ENCODE data around the gene KLHL12. TPM values are rescaled to one million over a fixed set of nuclear protein-coding genes. Genes with fewer than 3 reads are reported as not detected.

The KLHL12 gene
- total RNA-seq, 6 experiments from 2014 or later = 19.8 to 28.6 (median 23.5) TPM

GRCh38 chr1:202901555-202901954, 25.5 kb downstream of the KLHL12 start:
- H3K36me3 Mint-ChIP-seq (ENCODE audit: low read depth) = peaks cover 17% of the 10 kb centered on the region
- no peaks in the 10 kb centered on the region for H3K9me3 Mint-ChIP-seq
- H3K27ac Mint-ChIP-seq = no peak overlapping the region
- TF ChIP-seq, protein P1, sequence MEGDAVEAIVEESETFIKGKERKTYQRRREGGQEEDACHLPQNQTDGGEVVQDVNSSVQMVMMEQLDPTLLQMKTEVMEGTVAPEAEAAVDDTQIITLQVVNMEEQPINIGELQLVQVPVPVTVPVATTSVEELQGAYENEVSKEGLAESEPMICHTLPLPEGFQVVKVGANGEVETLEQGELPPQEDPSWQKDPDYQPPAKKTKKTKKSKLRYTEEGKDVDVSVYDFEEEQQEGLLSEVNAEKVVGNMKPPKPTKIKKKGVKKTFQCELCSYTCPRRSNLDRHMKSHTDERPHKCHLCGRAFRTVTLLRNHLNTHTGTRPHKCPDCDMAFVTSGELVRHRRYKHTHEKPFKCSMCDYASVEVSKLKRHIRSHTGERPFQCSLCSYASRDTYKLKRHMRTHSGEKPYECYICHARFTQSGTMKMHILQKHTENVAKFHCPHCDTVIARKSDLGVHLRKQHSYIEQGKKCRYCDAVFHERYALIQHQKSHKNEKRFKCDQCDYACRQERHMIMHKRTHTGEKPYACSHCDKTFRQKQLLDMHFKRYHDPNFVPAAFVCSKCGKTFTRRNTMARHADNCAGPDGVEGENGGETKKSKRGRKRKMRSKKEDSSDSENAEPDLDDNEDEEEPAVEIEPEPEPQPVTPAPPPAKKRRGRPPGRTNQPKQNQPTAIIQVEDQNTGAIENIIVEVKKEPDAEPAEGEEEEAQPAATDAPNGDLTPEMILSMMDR (IDR thresholded peaks at IDR 0.05) = no peak
- no peaks in the 10 kb centered on the region for H3K4me1 Mint-ChIP-seq (ENCODE audit: low read depth)
- no peak overlapping the region for H3K4me3 Mint-ChIP-seq
- peaks cover 2% of the 10 kb centered on the region; the same call in 1 of the 2 replicates for H3K27me3 Mint-ChIP-seq (ENCODE audit: insufficient read depth)
- DNase-seq = no peak

GRCh38 chr1:202892501-202892900, 34.5 kb downstream of the KLHL12 start:
- Mint-ChIP-seq H3K9me3 (no peaks in the 10 kb centered on the region), H3K4me3 (no peak overlapping the region), H3K27me3 (ENCODE audit: insufficient read depth) (0 out of 2 replicates have a peak, but pooled peaks cover 3% of the 10 kb centered on the region), H3K4me1 (ENCODE audit: low read depth) (peaks cover 14% of the 10 kb centered on the region), H3K36me3 (ENCODE audit: low read depth) (peaks cover 8% of the 10 kb centered on the region), H3K27ac (no peak overlapping the region)
- DNase-seq = no peak
- TF ChIP-seq, protein P1 (IDR thresholded peaks at IDR 0.05) = no peak

- no peak overlapping the region for H3K27ac Mint-ChIP-seq
- TF ChIP-seq, protein P1 (IDR thresholded peaks at IDR 0.05) = no peak
- no peak overlapping the region for H3K4me3 Mint-ChIP-seq
- H3K9me3 Mint-ChIP-seq = no peaks in the 10 kb centered on the region
- H3K27me3 Mint-ChIP-seq (ENCODE audit: insufficient read depth) = 0 out of 2 replicates have a peak, but pooled peaks cover 3% of the 10 kb centered on the region
- peaks cover 8% of the 10 kb centered on the region for H3K36me3 Mint-ChIP-seq (ENCODE audit: low read depth)
- peak; percentile 34 for DNase-seq
- H3K4me1 Mint-ChIP-seq (ENCODE audit: low read depth) = peaks cover 15% of the 10 kb centered on the region
Observed at GRCh38 chr1:202890392-202890791, 36.6 kb downstream of the KLHL12 start.

DNA sequence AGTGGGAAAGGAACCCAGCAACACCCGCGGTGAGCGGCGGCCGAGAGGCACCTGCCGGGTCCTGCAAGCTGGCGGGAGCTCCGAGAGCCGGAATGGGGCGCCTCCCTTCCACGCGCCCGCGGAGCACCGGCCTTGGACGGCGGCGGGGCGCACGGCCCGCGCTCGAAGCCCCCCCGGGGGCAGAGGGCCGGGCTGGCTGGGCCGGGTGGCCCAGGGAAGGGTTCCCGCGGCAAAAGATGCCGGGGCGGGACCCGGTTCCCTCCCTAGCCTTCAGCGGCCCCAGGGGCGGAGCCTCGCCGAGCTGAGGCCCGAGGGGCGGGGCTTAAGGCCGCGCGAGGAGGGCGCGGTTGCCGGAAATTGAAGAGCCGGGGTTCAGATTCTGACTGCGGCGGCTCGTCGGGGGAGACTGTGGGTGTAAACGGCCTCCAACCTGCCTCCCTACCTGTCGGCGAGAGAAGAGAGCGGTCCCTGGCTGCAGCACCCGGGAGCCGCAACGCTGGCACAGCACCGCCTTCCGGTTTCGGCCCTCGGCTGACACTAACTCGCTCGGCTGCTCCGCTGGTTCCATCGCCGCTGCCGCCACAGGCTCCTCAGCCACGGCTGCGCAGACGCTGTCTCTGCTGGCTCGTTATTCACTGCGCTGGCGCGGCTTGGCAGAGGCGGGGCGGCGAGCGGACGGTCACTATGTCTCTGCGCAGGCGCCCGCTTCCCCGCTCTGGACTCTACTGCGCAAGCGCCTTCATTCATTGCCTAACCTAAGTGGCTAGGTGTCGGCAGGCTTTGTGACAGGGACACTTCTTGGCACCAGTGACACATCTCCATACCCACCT, 38.3 kb downstream of the KLHL12 start, which contains the start of gene RABIF:
Gene RABIF (minus strand): TSS at position 619 of the 830 bp plus-strand sequence. CDS start 51 bp downstream, at position 568.
- Mint-ChIP-seq H3K9me3 (no peaks in the 10 kb centered on the region), H3K4me3 (peak within 1 kb of the TSS; percentile 94), H3K27me3 (ENCODE audit: insufficient read depth) (peaks cover 3% of the 10 kb centered on the region; the same call in 1 of the 2 replicates), H3K36me3 (ENCODE audit: low read depth) (peaks cover 3% of the 10 kb centered on the region), H3K27ac (peak within 1 kb of the TSS; percentile 94), H3K4me1 (ENCODE audit: low read depth) (peaks cover 15% of the 10 kb centered on the region)
- peak; percentile 93 for DNase-seq
- TF ChIP-seq, protein P1 (IDR thresholded peaks at IDR 0.05) = peak; percentile 43; the same call in 1 of the 2 replicates

DNA sequence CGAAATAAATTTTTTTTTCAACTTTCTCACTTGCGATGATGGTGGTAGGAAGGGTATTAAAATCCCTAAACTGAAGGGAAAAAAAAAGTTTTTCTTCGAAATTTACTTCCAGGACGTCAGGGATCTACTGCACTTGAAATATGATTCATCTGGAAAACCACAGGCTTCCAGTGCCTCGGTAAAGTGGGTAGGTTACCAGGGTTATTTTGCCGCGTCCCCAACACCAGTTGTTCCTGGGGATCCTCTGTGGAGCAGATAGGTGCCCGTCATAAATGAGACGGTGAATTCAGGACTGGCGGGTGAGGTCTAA, 38.9 kb downstream of the KLHL12 start:
- Mint-ChIP-seq H3K36me3 (ENCODE audit: low read depth) (peaks cover 3% of the 10 kb centered on the region), H3K4me3 (peak overlapping the region; percentile 94), H3K27me3 (ENCODE audit: insufficient read depth) (peaks cover 3% of the 10 kb centered on the region; the same call in 1 of the 2 replicates), H3K27ac (peak overlapping the region; percentile 88), H3K4me1 (ENCODE audit: low read depth) (peaks cover 15% of the 10 kb centered on the region), H3K9me3 (no peaks in the 10 kb centered on the region)
- DNase-seq = peak; percentile 49
- TF ChIP-seq, protein P1 (IDR thresholded peaks at IDR 0.05) = no peak
